OCI-LY1 (cell line): ENCODE results near the gene PEX10.

Experiments
- H2AFZ ChIP-seq: fragments of 200-600 bp; sonication (generic), shearing (Covaris generic); 2 replicates; pipeline ENCODE4 v1.6.0; 2014; ENCODE audit warnings: antibody characterized with exemption, mild to moderate bottlenecking, low read length
- H3F3A ChIP-seq: fragments of 200-600 bp; sonication (generic), shearing (Covaris generic); 2 replicates; pipeline ENCODE4 v1.6.0; 2014; ENCODE audit warnings: mild to moderate bottlenecking, antibody characterized with exemption, low read length, moderate library complexity; ENCODE audit not compliant: insufficient read depth
- H3K27ac ChIP-seq: fragments of 200-600 bp; sonication (generic); 2 replicates; pipeline ENCODE4 v1.5.1; 2014; ENCODE audit warnings: low read length, mixed run types, mild to moderate bottlenecking, low read depth; ENCODE audit not compliant: poor library complexity, severe bottlenecking
- H3K27me3 ChIP-seq: fragments of 200-600 bp; sonication (generic); 2 replicates; pipeline ENCODE4 v1.6.0; 2014; ENCODE audit warnings: antibody characterized with exemption, mild to moderate bottlenecking, low read length, moderate library complexity; ENCODE audit not compliant: insufficient read depth
- H3K36me3 ChIP-seq: fragments of 200-600 bp; sonication (generic); 2 replicates; pipeline ENCODE4 v1.6.1; 2014; ENCODE audit warnings: mild to moderate bottlenecking, antibody characterized with exemption, low read length, moderate library complexity, mixed read lengths; ENCODE audit not compliant: insufficient read depth
- H3K4me1 ChIP-seq: fragments of 200-600 bp; sonication (generic); 2 replicates; pipeline ENCODE4 v1.5.1; 2014; ENCODE audit warnings: mild to moderate bottlenecking, low read length, moderate library complexity; ENCODE audit not compliant: insufficient read depth, severe bottlenecking
- H3K4me2 ChIP-seq: fragments of 200-600 bp; sonication (generic), shearing (Covaris generic); 2 replicates; pipeline ENCODE4 v1.6.1; 2014; ENCODE audit warnings: low read length
- H3K4me3 ChIP-seq: fragments of 200-600 bp; sonication (generic); 2 replicates; pipeline ENCODE4 v1.5.1; 2014; ENCODE audit warnings: low read length, low read depth, mild to moderate bottlenecking, mixed read lengths; ENCODE audit not compliant: poor library complexity, severe bottlenecking
- H3K79me2 ChIP-seq: fragments of 200-600 bp; shearing (Covaris generic); 2 replicates; pipeline ENCODE4 v1.6.1; 2016; ENCODE audit warnings: mixed run types, low read length, mixed read lengths; ENCODE audit not compliant: insufficient read depth
- H3K9ac ChIP-seq: fragments of 200-600 bp; sonication (generic), shearing (Covaris generic); 2 replicates; pipeline ENCODE4 v1.6.1; 2014; ENCODE audit warnings: mild to moderate bottlenecking, low read length, mixed read lengths
- H3K9me2 ChIP-seq: fragments of 200-600 bp; sonication (generic), shearing (Covaris generic); 2 replicates; pipeline ENCODE4 v1.6.1; 2014; ENCODE audit warnings: low read depth, mild to moderate bottlenecking, low read length, mixed read lengths
- H3K9me3 ChIP-seq: fragments of 200-600 bp; shearing (Covaris generic); 2 replicates; pipeline ENCODE4 v1.6.1; 2014; ENCODE audit warnings: low read length, mixed read lengths
- H4K20me1 ChIP-seq: fragments of 200-600 bp; sonication (generic), shearing (Covaris generic); 2 replicates; pipeline ENCODE4 v1.6.0; 2016; ENCODE audit warnings: mild to moderate bottlenecking, low read length; ENCODE audit not compliant: insufficient read depth
- CTCF ChIP-seq: fragments of 200-600 bp; sonication (generic), shearing (Covaris generic); IDR thresholded peaks from 2 replicates; pipeline ENCODE4 v1.5.1; 2017; ENCODE audit warnings: mild to moderate bottlenecking, antibody characterized with exemption, low read length, moderate library complexity, mixed read lengths
- EZH2 ChIP-seq: fragments of 200-600 bp; sonication (generic), shearing (Covaris generic); IDR thresholded peaks from 2 replicates; pipeline ENCODE4 v1.8.0; 2017; ENCODE audit warnings: borderline replicate concordance, mixed run types, mild to moderate bottlenecking, antibody characterized with exemption, low read length, moderate library complexity, mixed read lengths

The PEX10 gene

GRCh38 chr1:2391931-2392509 lies 20.3 kb downstream of the PEX10 start:
- Histone ChIP-seq H4K20me1 (no peaks in the 10 kb centered on the region), H3K9me2 (no peaks in the 10 kb centered on the region), H3K27ac (no peak overlapping the region), H3K27me3 (no peaks in the 10 kb centered on the region), H3K9ac (peak overlapping the region; percentile 92), H3K9me3 (no peaks in the 10 kb centered on the region), H2AFZ (no peak overlapping the region), H3K79me2 (peaks cover 22% of the 10 kb centered on the region), H3F3A (no peaks in the 10 kb centered on the region), H3K36me3 (peaks cover 40% of the 10 kb centered on the region), H3K4me1 (peaks cover 32% of the 10 kb centered on the region), H3K4me3 (peak overlapping the region; percentile 100), H3K4me2 (peak overlapping the region; percentile 94)
- TF ChIP-seq EZH2: no peak
- no peak for TF ChIP-seq CTCF

- peaks cover 32% of the 10 kb centered on the region for H3K4me1 ChIP-seq
- peaks cover 34% of the 10 kb centered on the region for H3K36me3 ChIP-seq
- H3K79me2 ChIP-seq: peaks cover 22% of the 10 kb centered on the region
- no peaks in the 10 kb centered on the region for H3F3A ChIP-seq
- TF ChIP-seq CTCF (no peak), EZH2 (no peak)
- H3K9ac ChIP-seq: peak within 1 kb of the TSS; percentile 97
- no peaks in the 10 kb centered on the region for H3K27me3 ChIP-seq
- H3K4me2 ChIP-seq: peak within 1 kb of the TSS; percentile 94
- no peaks in the 10 kb centered on the region for H4K20me1 ChIP-seq
- H3K9me3 ChIP-seq: no peaks in the 10 kb centered on the region
- H3K9me2 ChIP-seq: no peaks in the 10 kb centered on the region
- peak within 1 kb of the TSS; percentile 78; the same call in 1 of the 2 replicates for H2AFZ ChIP-seq
- peak within 1 kb of the TSS; percentile 100 for H3K4me3 ChIP-seq
- no peak within 1 kb of the TSS for H3K27ac ChIP-seq
Observed at GRCh38 chr1:2391041-2391930, 21.1 kb downstream of the PEX10 start, which contains the start of the genes MORN1 and RER1. Gene MORN1, minus strand, starts transcription at chr1:2391554. Its CDS starts 21 bp downstream, at chr1:2391533. Gene RER1, plus strand, starts transcription at chr1:2391841. Its CDS starts 3,950 bp downstream, at chr1:2395791.

GRCh38 chr1:2389644-2390043 lies 22.7 kb downstream of the PEX10 start:
- no peak for TF ChIP-seq CTCF
- TF ChIP-seq EZH2: no peak
- Histone ChIP-seq H3K27ac (no peak overlapping the region), H4K20me1 (no peaks in the 10 kb centered on the region), H3K4me3 (no peak overlapping the region), H3F3A (no peaks in the 10 kb centered on the region), H3K36me3 (peaks cover 18% of the 10 kb centered on the region; the same call in 1 of the 2 replicates), H3K27me3 (no peaks in the 10 kb centered on the region), H3K9ac (no peak overlapping the region; the same call in 1 of the 2 replicates), H3K9me2 (no peaks in the 10 kb centered on the region), H3K79me2 (peaks cover 22% of the 10 kb centered on the region), H3K4me1 (peaks cover 32% of the 10 kb centered on the region), H2AFZ (no peak overlapping the region), H3K4me2 (no peak overlapping the region), H3K9me3 (no peaks in the 10 kb centered on the region)
